HepG2 (cell line): Measurements from ENCODE around the gene NDUFAF5. TPM values are rescaled to one million over a fixed set of nuclear protein-coding genes. Genes with fewer than 3 reads are reported as not detected.

Source experiments
- ATAC-seq: fragments of 200-7000 bp; cut with Tn5 transposase; 3 replicates; pipeline ENCODE4 v1.9.1; 2020; ENCODE audit warnings: mild to moderate bottlenecking, moderate library complexity
- BruUV-seq: library from RNA; stranded (reverse); fragments of 400-500 nt; replicated peaks from 2 replicates; lab custom pipeline; 2021; lab: Mats Ljungman, UMichigan
- CTCF ChIA-PET: fragments of 300-600 bp; formaldehyde crosslinking; extraction: SDS; loops from one replicate; lab custom pipeline; 2021; ENCODE audit warnings: low total read pairs, inconsistent platforms, low intra/inter-chr PET ratio; lab: Yijun Ruan, JAX
- POLR2A ChIA-PET: fragments of 350-600 bp; sonication (Branson Sonifier 250); formaldehyde crosslinking; loops from one replicate; lab custom pipeline; 2020; ENCODE audit warnings: antibody characterized with exemption, inconsistent platforms; lab: Yijun Ruan, JAX
- DNase-seq: peaks from one replicate; pipeline ENCODE4 v3.0.0-alpha.2; 2015; ENCODE audit warnings: low spot score
- FAIRE-seq: peaks from 3 replicates; lab custom pipeline; 2011; peaks lifted over from hg19 to GRCh38; lab: Jason Lieb, UNC
- H2AFZ ChIP-seq: one replicate; pipeline ENCODE4 v1.6.1; 2011; ENCODE audit warnings: low read length, inconsistent platforms
- H3K27ac ChIP-seq: fragments of 300-600 bp; 3 replicates; pipeline ENCODE4 v1.8.0; 2011; ENCODE audit warnings: mixed run types, mild to moderate bottlenecking, mixed read lengths, low read length, inconsistent platforms; ENCODE audit not compliant: insufficient read depth; ENCODE audit errors: extremely low read length
- H3K27me3 ChIP-seq, 2 experiments: fragments of 200-600 bp in 1 of 2; 2 replicates in 1 of 2; 3 replicates in 1 of 2; pipeline versions ENCODE4 v1.6.0 to v1.8.0; 2011; ENCODE audit warnings: low read length in 2 of 2, mild to moderate bottlenecking in 2 of 2, moderate library complexity in 2 of 2, inconsistent platforms in 1 of 2; ENCODE audit not compliant: insufficient read depth in 2 of 2, control insufficient read depth in 1 of 2
- H3K36me3 ChIP-seq, 2 experiments: fragments of 200-600 bp in 1 of 2; replicated peaks in 1 of 2; 2 replicates in 1 of 2; 3 replicates in 1 of 2; pipeline versions ENCODE4 v1.5.1 to v1.8.0; 2011; ENCODE audit warnings: low read length in 2 of 2, inconsistent platforms in 1 of 2; ENCODE audit not compliant: insufficient read depth in 2 of 2, control insufficient read depth in 1 of 2
- H3K4me1 ChIP-seq: 2 replicates; pipeline ENCODE4 v1.5.1; 2012; ENCODE audit warnings: low read length, inconsistent platforms; ENCODE audit not compliant: insufficient read depth
- H3K4me2 ChIP-seq: 2 replicates; pipeline ENCODE4 v1.6.0; 2011; ENCODE audit warnings: low read depth, low read length, inconsistent platforms
- H3K4me3 ChIP-seq, 3 experiments: fragments of 200-600 bp in 1 of 3; sonication (generic), shearing (Covaris generic) in 1 of 3; replicated peaks in 1 of 3; 2 replicates each; pipeline ENCODE4 v1.5.1; 2011 to 2016; ENCODE audit warnings: low read length in 3 of 3, inconsistent platforms in 2 of 3, low read depth in 2 of 3, mild to moderate bottlenecking in 2 of 3, control low read depth in 1 of 3, mixed read lengths in 1 of 3; ENCODE audit not compliant: insufficient read depth in 1 of 3
- H3K79me2 ChIP-seq: one replicate; pipeline ENCODE4 v1.6.1; 2011; ENCODE audit warnings: low read length, inconsistent platforms; ENCODE audit not compliant: insufficient read depth
- H3K9ac ChIP-seq: 2 replicates; pipeline ENCODE4 v1.6.0; 2011; ENCODE audit warnings: mild to moderate bottlenecking, low read depth, low read length, inconsistent platforms; ENCODE audit not compliant: insufficient read depth
- H3K9me3 ChIP-seq: 2 replicates; pipeline ENCODE4 v1.5.1; 2012; ENCODE audit warnings: mild to moderate bottlenecking, low read length
- H4K20me1 ChIP-seq: 2 replicates; pipeline ENCODE4 v1.6.0; 2011; ENCODE audit warnings: inconsistent platforms, mild to moderate bottlenecking, low read length, moderate library complexity; ENCODE audit not compliant: insufficient read depth
- EZH2 ChIP-seq: conservative IDR thresholded peaks from 2 replicates; pipeline ENCODE4 v1.6.1; 2012; ENCODE audit warnings: mild to moderate bottlenecking, low read depth, low read length, moderate library complexity
- JUND ChIP-seq: sonication (generic); formaldehyde crosslinking; IDR thresholded peaks from 2 replicates; pipeline ENCODE4 v1.8.0; 2022; ENCODE audit warnings: mild to moderate bottlenecking, missing genetic modification reagents
- MEIS2 ChIP-seq: sonication (generic); formaldehyde crosslinking; IDR thresholded peaks from 2 replicates; pipeline ENCODE4 v1.9.0; 2021; ENCODE audit warnings: mild to moderate bottlenecking, missing genetic modification reagents
- MTA3 ChIP-seq: sonication (generic); formaldehyde crosslinking; IDR thresholded peaks from 2 replicates; pipeline ENCODE4 v1.4.0; 2020; ENCODE audit warnings: missing genetic modification reagents
- NFYB ChIP-seq: sonication (generic); formaldehyde crosslinking; IDR thresholded peaks from 2 replicates; pipeline ENCODE4 v1.4.0; 2020; ENCODE audit warnings: missing genetic modification reagents
- RFXANK ChIP-seq: IDR thresholded peaks from 2 replicates; pipeline ENCODE4 v1.6.1; 2016
- TARDBP ChIP-seq: sonication (generic); formaldehyde crosslinking; IDR thresholded peaks from 2 replicates; pipeline ENCODE4 v1.8.0; 2022; ENCODE audit warnings: mild to moderate bottlenecking, missing genetic modification reagents
- TCF12 ChIP-seq, 2 experiments: fragments of 450-650 bp in 1 of 2; sonication (generic) in 1 of 2; formaldehyde crosslinking in 1 of 2; IDR thresholded peaks; 2 replicates each; pipeline versions ENCODE4 v1.6.1 to v1.8.0; 2017 to 2022; ENCODE audit warnings: antibody characterized with exemption in 1 of 2, mild to moderate bottlenecking in 1 of 2, missing genetic modification reagents in 1 of 2, moderate library complexity in 1 of 2
- TP53 ChIP-seq: sonication (generic); formaldehyde crosslinking; conservative IDR thresholded peaks from 2 replicates; pipeline ENCODE4 v1.4.0; 2020; ENCODE audit warnings: missing genetic modification reagents
- YEATS4 ChIP-seq: sonication (generic); formaldehyde crosslinking; IDR thresholded peaks from 2 replicates; pipeline ENCODE4 v1.4.0; 2020; ENCODE audit warnings: missing genetic modification reagents, borderline replicate concordance
- ZBTB1 ChIP-seq: sonication (generic); formaldehyde crosslinking; IDR thresholded peaks from 2 replicates; pipeline ENCODE4 v1.4.0; 2020; ENCODE audit warnings: missing genetic modification reagents, borderline replicate concordance
- ZNF256 ChIP-seq: sonication (generic); formaldehyde crosslinking; conservative IDR thresholded peaks from 2 replicates; pipeline ENCODE4 v1.4.0; 2020; ENCODE audit warnings: missing genetic modification reagents
- ZNF598 ChIP-seq: sonication (generic); formaldehyde crosslinking; IDR thresholded peaks from 2 replicates; pipeline ENCODE4 v1.5.1; 2020; ENCODE audit warnings: mild to moderate bottlenecking, missing genetic modification reagents, borderline replicate concordance
- WGBS: methylation state at CpG from one replicate; pipeline ENCODE4 v1.1.6; 2017; ENCODE audit warnings: low lambda C conversion rate; 5-methylcytosine and 5-hydroxymethylcytosine counted together
- in situ Hi-C: cut with HindIII; loops from 2 replicates; pipeline ENCODE4 v1.10.0; 2017; ENCODE audit warnings: low pct_unique_long_range_greater_than_20kb; ENCODE audit not compliant: extremely low pct_ligation_motif_present
- intact Hi-C: fragments of 100-400 bp; cut with micrococcal nuclease; formaldehyde crosslinking; loops from one replicate; pipeline ENCODE4 v1.10.0; 2022; ENCODE audit not compliant: unreplicated experiment
- polyA plus RNA-seq, 8 experiments: library from polyadenylated mRNA; depleted of rRNA in 3 of 8; stranded (reverse) in 7 of 8; unstranded in 1 of 8; fragments of >200 nt; fragmentation: Illumina TruSeq in 4 of 8; extraction: Trizol in 4 of 8; gene quantifications; 2 replicates each; pipeline versions ENCODE4 v1.2.1 to v1.2.3, GENCODE V29; 2011 to 2016; ENCODE audit warnings: low read depth in 4 of 8, missing spikeins in 1 of 8, mixed read lengths in 1 of 8; ENCODE audit not compliant: insufficient read depth in 1 of 8
- total RNA-seq, 5 experiments: library from RNA; depleted of rRNA; stranded (reverse); fragments of >200 nt; fragmentation: Illumina TruSeq; extraction: Trizol; gene quantifications; 2 replicates each; pipeline ENCODE4 v1.2.3, GENCODE V29; 2016; ENCODE audit warnings: low read depth in 1 of 5
- TF ChIP-seq, protein P1 (sequence below): sonication (generic); formaldehyde crosslinking; IDR thresholded peaks from 2 replicates; pipeline ENCODE4 v1.4.0; 2020; ENCODE audit warnings: low read depth, mild to moderate bottlenecking, missing genetic modification reagents
- TF ChIP-seq, protein P2 (sequence below): sonication (generic); formaldehyde crosslinking; IDR thresholded peaks from 2 replicates; pipeline ENCODE4 v1.4.0; 2020; ENCODE audit warnings: missing genetic modification reagents
- TF ChIP-seq, protein P3 (sequence below): sonication (generic); formaldehyde crosslinking; IDR thresholded peaks from 2 replicates; pipeline ENCODE4 v1.8.0; 2022; ENCODE audit warnings: mild to moderate bottlenecking, missing genetic modification reagents; ENCODE audit not compliant: insufficient replicate concordance
- TF ChIP-seq, protein P4 (sequence below): sonication (generic); formaldehyde crosslinking; IDR thresholded peaks from 2 replicates; pipeline ENCODE4 v1.5.0; 2020; ENCODE audit warnings: missing genetic modification reagents

NDUFAF5 gene
- total and polyA plus RNA-seq, 2 of the 13 experiments (the other 11 are each of a cell fraction or from before 2014, with no cell fraction given): 23.1 to 66.7 TPM

DNA sequence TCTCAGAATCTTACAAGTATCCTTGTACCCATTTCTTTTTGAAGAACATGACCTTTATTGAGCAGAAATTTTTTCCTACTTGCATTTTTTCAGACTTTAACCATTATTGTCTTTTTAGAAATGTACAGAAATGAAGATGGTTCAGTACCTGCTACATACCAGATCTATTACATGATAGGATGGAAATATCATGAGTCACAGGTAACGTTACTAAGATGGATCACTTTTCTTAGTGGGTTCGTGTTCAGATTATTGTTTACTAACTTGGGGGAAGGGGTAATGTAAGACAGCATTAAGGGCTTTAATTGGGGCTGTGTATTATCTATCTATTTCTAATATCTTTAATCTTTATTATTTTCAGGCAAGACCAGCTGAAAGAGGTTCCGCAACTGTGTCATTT, 31.9 kb downstream of the NDUFAF5 start:
- H3K27ac ChIP-seq: no peak overlapping the region
- in situ Hi-C loops: no loop called here
- WGBS: 95% methylated on average over 3 of the region's 3 CpGs
- DNase-seq (no peak), FAIRE-seq (no peak), ATAC-seq (no peak)
- H3K27me3 ChIP-seq: no peaks in the 10 kb centered on the region
- no peak overlapping the region for H3K4me3 ChIP-seq
- no peak overlapping the region for H2AFZ ChIP-seq
- no peaks in the 10 kb centered on the region for H3K79me2 ChIP-seq
- peaks cover 27 to 66% of the 10 kb centered on the region in 2 experiments for H3K36me3 ChIP-seq
- ChIA-PET CTCF (no interaction called here), POLR2A (no interaction called here)
- no TSS peak for BruUV-seq
- H3K9me3 ChIP-seq: no peaks in the 10 kb centered on the region
- intact Hi-C loops: no loop called here
- no peak overlapping the region for H3K4me2 ChIP-seq
- peaks cover 15% of the 10 kb centered on the region for H3K4me1 ChIP-seq
- TF ChIP-seq JUND (CRISPR knock-in tag) (no peak), MTA3 (no peak), ZNF598 (CRISPR knock-in tag) (no peak), TARDBP (CRISPR knock-in tag) (no peak), YEATS4 (CRISPR knock-in tag) (no peak), TP53 (CRISPR knock-in tag) (no peak), ZBTB1 (CRISPR knock-in tag) (no peak), NFYB (CRISPR knock-in tag) (no peak), ZNF256 (CRISPR knock-in tag) (no peak), TCF12 (IDR thresholded peaks at IDR 0.05) (no peak), TCF12 (CRISPR knock-in tag; IDR thresholded peaks at IDR 0.05) (no peak), MEIS2 (CRISPR knock-in tag) (no peak), RFXANK (CRISPR knock-in tag) (no peak), EZH2 (no peak)
- TF ChIP-seq, protein P1, sequence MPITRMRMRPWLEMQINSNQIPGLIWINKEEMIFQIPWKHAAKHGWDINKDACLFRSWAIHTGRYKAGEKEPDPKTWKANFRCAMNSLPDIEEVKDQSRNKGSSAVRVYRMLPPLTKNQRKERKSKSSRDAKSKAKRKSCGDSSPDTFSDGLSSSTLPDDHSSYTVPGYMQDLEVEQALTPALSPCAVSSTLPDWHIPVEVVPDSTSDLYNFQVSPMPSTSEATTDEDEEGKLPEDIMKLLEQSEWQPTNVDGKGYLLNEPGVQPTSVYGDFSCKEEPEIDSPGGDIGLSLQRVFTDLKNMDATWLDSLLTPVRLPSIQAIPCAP: no peak
- TF ChIP-seq, protein P2, sequence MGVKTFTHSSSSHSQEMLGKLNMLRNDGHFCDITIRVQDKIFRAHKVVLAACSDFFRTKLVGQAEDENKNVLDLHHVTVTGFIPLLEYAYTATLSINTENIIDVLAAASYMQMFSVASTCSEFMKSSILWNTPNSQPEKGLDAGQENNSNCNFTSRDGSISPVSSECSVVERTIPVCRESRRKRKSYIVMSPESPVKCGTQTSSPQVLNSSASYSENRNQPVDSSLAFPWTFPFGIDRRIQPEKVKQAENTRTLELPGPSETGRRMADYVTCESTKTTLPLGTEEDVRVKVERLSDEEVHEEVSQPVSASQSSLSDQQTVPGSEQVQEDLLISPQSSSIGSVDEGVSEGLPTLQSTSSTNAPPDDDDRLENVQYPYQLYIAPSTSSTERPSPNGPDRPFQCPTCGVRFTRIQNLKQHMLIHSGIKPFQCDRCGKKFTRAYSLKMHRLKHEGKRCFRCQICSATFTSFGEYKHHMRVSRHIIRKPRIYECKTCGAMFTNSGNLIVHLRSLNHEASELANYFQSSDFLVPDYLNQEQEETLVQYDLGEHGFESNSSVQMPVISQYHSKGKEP (CRISPR knock-in tag): no peak
- TF ChIP-seq, protein P3, sequence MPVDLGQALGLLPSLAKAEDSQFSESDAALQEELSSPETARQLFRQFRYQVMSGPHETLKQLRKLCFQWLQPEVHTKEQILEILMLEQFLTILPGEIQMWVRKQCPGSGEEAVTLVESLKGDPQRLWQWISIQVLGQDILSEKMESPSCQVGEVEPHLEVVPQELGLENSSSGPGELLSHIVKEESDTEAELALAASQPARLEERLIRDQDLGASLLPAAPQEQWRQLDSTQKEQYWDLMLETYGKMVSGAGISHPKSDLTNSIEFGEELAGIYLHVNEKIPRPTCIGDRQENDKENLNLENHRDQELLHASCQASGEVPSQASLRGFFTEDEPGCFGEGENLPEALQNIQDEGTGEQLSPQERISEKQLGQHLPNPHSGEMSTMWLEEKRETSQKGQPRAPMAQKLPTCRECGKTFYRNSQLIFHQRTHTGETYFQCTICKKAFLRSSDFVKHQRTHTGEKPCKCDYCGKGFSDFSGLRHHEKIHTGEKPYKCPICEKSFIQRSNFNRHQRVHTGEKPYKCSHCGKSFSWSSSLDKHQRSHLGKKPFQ (CRISPR knock-in tag): no peak
- TF ChIP-seq, protein P4, sequence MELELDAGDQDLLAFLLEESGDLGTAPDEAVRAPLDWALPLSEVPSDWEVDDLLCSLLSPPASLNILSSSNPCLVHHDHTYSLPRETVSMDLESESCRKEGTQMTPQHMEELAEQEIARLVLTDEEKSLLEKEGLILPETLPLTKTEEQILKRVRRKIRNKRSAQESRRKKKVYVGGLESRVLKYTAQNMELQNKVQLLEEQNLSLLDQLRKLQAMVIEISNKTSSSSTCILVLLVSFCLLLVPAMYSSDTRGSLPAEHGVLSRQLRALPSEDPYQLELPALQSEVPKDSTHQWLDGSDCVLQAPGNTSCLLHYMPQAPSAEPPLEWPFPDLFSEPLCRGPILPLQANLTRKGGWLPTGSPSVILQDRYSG (CRISPR knock-in tag): no peak
- no peak overlapping the region for H3K9ac ChIP-seq
- no peaks in the 10 kb centered on the region for H4K20me1 ChIP-seq
